ENCODE measurements around the gene SOCS3.

SOCS3 gene

GRCh38 chr17:78322858-78323455 lies 36.9 kb downstream of the SOCS3 start:
- no peak overlapping the region for H3K4me3 ChIP-seq (ENCODE audit: low read depth, low read length)
- TF ChIP-seq CTCF (IDR thresholded peaks at IDR 0.05; ENCODE audit: low read depth, low read length, missing control alignments), result no peak

GRCh38 chr17:78322327-78322857 lies 37.5 kb downstream of the SOCS3 start:
- H3K4me3 ChIP-seq (ENCODE audit: low read depth, low read length), result no peak overlapping the region
- no peak for TF ChIP-seq CTCF (IDR thresholded peaks at IDR 0.05; ENCODE audit: low read depth, low read length, missing control alignments)
- DNase-seq (ENCODE audit: low read depth), result no peak

More at GRCh38 chr17:78322858-78323455, 36.9 kb downstream of the SOCS3 start:
- DNase-seq (ENCODE audit: low read depth), result no peak

- H3K4me3 ChIP-seq (ENCODE audit: low read depth, low read length), result no peak overlapping the region
- DNase-seq (ENCODE audit: low read depth), result no peak
- TF ChIP-seq CTCF (IDR thresholded peaks at IDR 0.05; ENCODE audit: low read depth, low read length, missing control alignments), result no peak
Measured at GRCh38 chr17:78318843-78319242, 41.0 kb downstream of the SOCS3 start.

- no peak for TF ChIP-seq CTCF (IDR thresholded peaks at IDR 0.05; ENCODE audit: low read depth, low read length, missing control alignments)
- DNase-seq (ENCODE audit: low read depth), result no peak
- no peak overlapping the region for H3K4me3 ChIP-seq (ENCODE audit: low read depth, low read length)
Measured at GRCh38 chr17:78318407-78318806, 41.5 kb downstream of the SOCS3 start.

GRCh38 chr17:78317794-78318400 lies 42.0 kb downstream of the SOCS3 start:
- no peak for DNase-seq (ENCODE audit: low read depth)
- TF ChIP-seq CTCF (IDR thresholded peaks at IDR 0.05; ENCODE audit: low read depth, low read length, missing control alignments), result no peak
- no peak overlapping the region for H3K4me3 ChIP-seq (ENCODE audit: low read depth, low read length)

GRCh38 chr17:78316867-78317789 lies 42.7 kb downstream of the SOCS3 start:
- no peak for DNase-seq (ENCODE audit: low read depth)
- no peak overlapping the region for H3K4me3 ChIP-seq (ENCODE audit: low read depth, low read length)

More at GRCh38 chr17:78316867-78317789, 42.7 kb downstream of the SOCS3 start:
- TF ChIP-seq CTCF (IDR thresholded peaks at IDR 0.05; ENCODE audit: low read depth, low read length, missing control alignments), result no peak

All from GM12864 (cell line).